Muscle of arm (tissue), 14 donors: ENCODE data around the gene RMDN2. TPM values are rescaled to one million over a fixed set of nuclear protein-coding genes. Genes with fewer than 3 reads are reported as not detected.

ENCODE experiments used
- DNase-seq: peaks from one replicate; pipeline ENCODE4 v3.0.0-alpha.2; 2013
- long read RNA-seq, 11 donors: transcript quantifications; one replicate each; lab custom pipeline, GENCODE V29; 2026
- polyA plus RNA-seq, 12 donors: library from polyadenylated mRNA; unstranded; fragments of 120-200 nt; gene quantifications; one replicate each; pipeline ENCODE4 v1.2.1, GENCODE V29; 2013; ENCODE audit not compliant: insufficient read length in 12 of 12

RMDN2 gene
- 1 to 10 TPM in 11 of 12 donors, not detected in 1; 2.5 to 7.1 (median 4.3) TPM for polyA plus RNA-seq
- long read RNA-seq, donor 1, partial matches to known transcripts = 0 of 3 reads
- long read RNA-seq, donor 1, other reads (novel, unspliced or antisense) = 0 of 3 reads
- long read RNA-seq, donor 2, partial matches to known transcripts = 0 of 1 reads
- long read RNA-seq, donor 2, other reads (novel, unspliced or antisense) = 0 of 1 reads
- long read RNA-seq, donor 3, partial matches to known transcripts = 0 of 1 reads
- long read RNA-seq, donor 3, other reads (novel, unspliced or antisense) = 0 of 1 reads
- long read RNA-seq, donor 4 = 0 reads
- long read RNA-seq, donor 5, partial matches to known transcripts = 0 of 1 reads
- long read RNA-seq, donor 5, other reads (novel, unspliced or antisense) = 0 of 1 reads
- long read RNA-seq, donor 6, partial matches to known transcripts = 0 of 1 reads
- long read RNA-seq, donor 6, other reads (novel, unspliced or antisense) = 0 of 1 reads
- long read RNA-seq, donor 7 = 0 reads
- long read RNA-seq, donor 8 = 0 reads
- long read RNA-seq, donor 9 = 0 reads
- long read RNA-seq, donor 10, partial matches to known transcripts = 0 of 1 reads
- long read RNA-seq, donor 10, other reads (novel, unspliced or antisense) = 0 of 1 reads
- long read RNA-seq, donor 11 = 0 reads

DNA sequence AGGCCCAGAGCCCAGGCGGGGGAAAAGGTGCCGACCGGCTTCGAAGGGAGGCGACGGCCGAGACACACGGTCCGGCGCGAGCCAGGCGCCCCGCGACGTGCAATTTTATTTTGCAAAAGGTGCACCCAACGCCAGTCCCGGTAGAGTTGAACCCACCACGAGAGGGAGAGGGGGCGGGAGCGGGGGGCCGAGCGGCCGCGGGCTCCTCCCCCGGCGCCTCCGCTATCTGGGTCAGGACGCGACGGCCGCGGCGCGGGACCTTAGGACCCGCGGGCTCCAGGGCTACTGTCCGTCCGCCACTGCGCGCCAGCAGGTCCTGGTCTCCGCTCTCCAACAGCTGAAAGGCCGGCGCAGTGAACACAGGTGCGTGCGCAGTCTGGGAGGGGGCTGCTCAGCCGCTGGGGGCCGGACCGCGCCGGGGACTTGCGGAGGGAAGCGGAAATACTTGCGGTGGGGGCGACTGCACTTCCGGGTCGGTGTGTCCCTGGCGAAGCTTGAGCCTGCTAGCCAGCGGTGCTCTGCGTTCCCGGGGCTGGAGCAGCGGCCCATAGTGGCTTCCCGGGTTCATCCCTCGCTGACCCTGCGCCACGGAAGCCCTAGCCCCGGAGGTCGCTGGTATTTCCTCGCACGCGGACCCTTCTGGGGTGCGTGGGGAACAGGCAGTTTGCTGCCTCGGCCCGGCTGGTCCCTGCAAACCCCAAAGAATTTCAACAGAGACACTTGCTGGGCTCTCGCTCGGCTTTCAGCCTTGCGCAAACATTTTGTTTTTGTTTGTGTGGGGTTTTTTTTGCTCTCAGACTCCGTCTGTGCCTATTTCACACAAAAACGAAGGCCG, at the start of gene RMDN2:
Gene RMDN2 (plus strand): TSS at position 225 of the 835 bp plus-strand sequence. CDS start 3,991 bp downstream, outside the sequence.
- DNase-seq = peak; percentile 94

GRCh38 chr2:37875403-37875906, 49.6 kb upstream of the RMDN2 start:
- DNase-seq = no peak

- no peak for DNase-seq
Measured at GRCh38 chr2:37876227-37876626, 48.9 kb upstream of the RMDN2 start.

GRCh38 chr2:37877457-37878315, 47.4 kb upstream of the RMDN2 start:
- DNase-seq = peak; percentile 73

GRCh38 chr2:37878536-37878935, 46.6 kb upstream of the RMDN2 start:
- no peak for DNase-seq

GRCh38 chr2:37880551-37880950, 44.5 kb upstream of the RMDN2 start:
- DNase-seq = no peak

- DNase-seq = no peak
Measured at GRCh38 chr2:37881397-37881796, 43.7 kb upstream of the RMDN2 start.

- DNase-seq = no peak
Measured at GRCh38 chr2:37882036-37882435, 43.1 kb upstream of the RMDN2 start.

- DNase-seq = no peak
Measured at GRCh38 chr2:37883518-37883917, 41.6 kb upstream of the RMDN2 start.

DNA sequence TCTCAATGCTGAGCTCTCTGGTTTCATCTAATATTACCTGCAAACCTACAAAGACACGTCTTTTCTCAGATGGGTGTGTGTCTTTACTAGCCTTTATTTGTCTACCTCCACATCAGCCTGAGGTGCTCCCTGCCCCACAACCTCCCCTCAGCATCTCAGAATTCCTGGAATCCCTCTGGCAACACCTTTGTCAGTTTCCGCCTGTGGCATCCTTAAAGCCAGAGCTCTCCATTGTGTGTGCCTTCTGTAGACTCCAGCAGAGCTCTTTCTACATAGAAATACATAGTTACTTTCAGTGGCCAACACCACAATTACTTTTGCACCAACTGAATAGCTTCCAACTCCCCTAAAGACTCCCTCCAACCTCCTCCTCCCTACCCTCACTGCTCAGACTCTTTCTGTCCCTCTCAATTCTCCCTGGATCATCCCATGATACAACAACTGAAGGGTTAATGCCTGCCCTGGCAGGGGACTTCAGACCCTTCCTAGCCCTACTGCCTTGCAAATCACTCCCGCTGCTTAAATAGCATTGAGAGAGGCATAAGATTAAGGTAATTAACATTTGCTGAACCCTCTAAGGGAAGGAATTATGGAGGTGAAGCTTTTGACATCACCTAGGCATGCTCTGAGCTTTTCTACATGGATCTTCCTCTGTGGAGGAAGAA, 39.6 kb upstream of the RMDN2 start:
- DNase-seq = no peak

GRCh38 chr2:37886745-37887144, 38.3 kb upstream of the RMDN2 start:
- DNase-seq = no peak

- DNase-seq = no peak
Measured at GRCh38 chr2:37887286-37887685, 37.8 kb upstream of the RMDN2 start.

- DNase-seq = peak; percentile 61
Measured at GRCh38 chr2:37890893-37891495, 34.1 kb upstream of the RMDN2 start.

DNA sequence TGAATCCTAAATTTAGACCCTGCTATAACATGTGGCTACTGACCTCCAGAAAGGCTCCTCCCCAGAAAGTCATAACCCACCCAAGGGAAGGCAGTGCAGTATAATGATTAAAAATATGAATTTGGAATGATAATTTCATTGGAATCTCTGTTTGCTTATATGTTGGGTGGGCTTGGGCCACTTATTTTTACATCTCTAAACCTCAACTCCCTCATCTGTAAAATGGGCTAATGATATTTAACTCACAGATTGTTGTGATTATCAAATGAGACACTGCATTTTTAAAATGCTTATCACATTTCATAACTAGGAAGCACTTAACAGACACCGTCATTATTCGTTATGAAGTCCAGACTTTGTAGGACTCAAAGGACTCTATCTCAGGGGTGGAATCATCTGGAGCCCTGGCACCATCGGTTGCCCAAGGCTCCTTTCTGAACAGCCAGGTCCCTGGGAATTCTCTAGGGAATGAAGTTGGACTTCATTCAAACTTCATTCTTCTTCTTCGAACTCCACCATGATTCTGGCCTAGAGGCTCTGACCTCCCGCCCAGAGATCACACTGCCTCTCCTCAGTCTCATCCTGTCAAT, 33.1 kb upstream of the RMDN2 start:
- no peak for DNase-seq

DNA sequence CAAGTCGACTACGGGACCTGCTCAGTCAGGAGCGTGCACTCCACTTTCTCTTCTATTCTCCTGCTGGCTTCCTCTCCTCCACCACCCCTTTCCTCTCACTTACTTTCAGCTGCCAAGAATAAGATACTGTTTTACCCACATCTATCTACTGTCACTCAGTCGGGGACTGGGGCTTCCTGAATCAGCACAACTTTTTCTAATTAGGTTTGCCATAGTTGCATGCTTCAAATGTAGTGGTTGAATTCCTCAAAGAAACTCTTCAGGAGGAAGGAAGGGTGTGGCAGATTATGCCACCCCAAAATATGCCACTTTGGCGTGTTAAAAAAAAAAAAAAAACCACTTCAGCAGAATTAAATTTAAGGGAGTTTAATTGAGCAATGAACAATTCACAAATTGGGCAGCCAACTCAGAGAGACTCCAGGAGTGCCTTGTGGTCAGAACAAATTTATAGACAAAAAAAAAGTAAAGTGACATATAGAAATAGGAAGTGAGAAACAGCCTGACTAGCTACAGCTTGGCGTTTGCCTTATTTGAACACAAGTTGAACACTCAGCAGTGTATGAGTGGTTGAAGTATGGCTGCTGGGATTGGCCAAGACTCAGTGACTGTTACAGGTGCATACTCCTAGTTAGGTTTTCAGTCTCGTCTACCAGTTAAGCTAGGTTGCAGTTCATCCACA, 32.5 kb upstream of the RMDN2 start:
- no peak for DNase-seq

DNA sequence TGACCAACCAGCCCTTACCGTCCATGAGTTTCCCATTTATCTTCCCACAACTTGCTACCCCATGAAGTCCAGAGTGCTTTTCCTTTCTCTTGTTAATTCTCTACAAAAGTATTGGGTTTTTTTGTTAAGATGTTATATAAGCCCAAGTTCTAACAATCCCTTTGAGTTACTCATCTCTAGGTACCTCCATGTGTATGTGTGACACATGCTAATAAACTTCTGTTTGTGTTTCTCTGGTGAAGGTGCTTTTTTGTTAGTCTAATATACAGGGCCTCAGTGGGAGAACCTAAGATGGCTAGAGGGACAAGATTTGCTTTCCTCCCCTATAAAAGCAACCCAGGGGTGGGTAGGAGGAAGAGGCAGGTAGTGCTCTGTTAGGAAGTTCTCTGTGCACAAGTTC, 31.8 kb upstream of the RMDN2 start:
- no peak for DNase-seq

GRCh38 chr2:37894047-37894446, 31.0 kb upstream of the RMDN2 start:
- DNase-seq = no peak

GRCh38 chr2:37894601-37895000, 30.5 kb upstream of the RMDN2 start:
- DNase-seq = no peak

DNA sequence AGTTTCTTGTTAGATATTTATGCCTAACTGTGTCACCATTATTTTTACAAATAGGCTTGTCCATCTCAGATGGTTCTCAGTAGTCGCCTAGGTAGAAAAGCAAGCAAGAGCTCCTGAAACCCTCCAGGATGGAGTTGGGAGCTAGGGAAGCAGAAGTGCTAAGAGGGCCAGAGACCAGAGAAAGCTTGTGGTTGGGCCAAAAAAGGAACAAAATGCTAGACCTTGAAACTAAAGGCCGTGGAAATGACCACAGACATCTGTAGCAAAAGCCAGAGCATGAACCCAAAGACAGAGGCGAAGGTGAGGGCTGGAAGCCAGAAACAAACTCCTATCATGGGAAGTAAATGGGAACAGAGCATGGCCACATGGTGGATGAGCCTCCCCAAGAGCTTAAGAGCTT, 29.9 kb upstream of the RMDN2 start:
- DNase-seq = no peak
